Ramos (cell line): ENCODE data around the gene TMEM129.

Experiments used
- in situ Hi-C: fragments of 300-500 bp; cut with MboI; formaldehyde crosslinking; loops from one replicate; pipeline ENCODE4 v1.14.3; 2022; ENCODE audit warnings: low sequenced_read_pairs; ENCODE audit not compliant: unreplicated experiment

TMEM129 gene

DNA sequence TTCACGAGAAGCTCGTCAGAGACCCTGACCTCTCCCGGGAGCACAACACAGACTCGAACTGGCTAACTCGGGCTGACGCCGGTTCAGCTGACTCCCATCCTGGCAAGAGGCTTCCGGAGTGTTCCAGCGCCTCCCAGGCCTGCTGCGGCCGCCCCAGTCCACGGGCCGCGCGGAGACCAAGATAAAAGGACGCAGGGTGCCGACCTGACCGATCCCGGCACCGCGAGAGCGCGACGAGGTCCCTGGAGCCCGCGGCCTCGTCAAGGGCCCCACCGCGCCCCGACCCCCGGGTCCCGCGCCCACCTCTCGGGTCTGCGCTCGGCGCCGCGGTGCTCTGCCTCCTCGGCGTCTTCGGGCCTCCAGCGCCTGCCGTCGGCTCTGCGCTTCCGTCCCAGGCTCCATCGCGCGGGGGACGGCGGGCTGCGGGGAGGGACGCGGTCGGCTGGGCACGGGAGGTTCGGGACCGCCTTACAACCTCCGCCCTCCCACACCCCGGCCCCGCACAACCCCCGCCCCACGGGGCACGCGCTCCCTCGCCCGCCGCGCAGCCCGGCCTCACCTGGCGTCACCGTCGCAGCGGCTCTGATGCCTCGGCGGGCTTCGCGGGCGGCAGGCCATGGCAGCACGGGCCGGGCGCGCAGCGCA is 9.4 kb downstream of the TMEM129 start:
- in situ Hi-C loops: loop anchor here (25.0 kb wide), 1 partner anchor 1376 kb away; no protein-coding TSS in a partner anchor

- in situ Hi-C loops: loop anchor here (25.0 kb wide), 1 partner anchor 1376 kb away; no protein-coding TSS in a partner anchor
These were observed 10.0 kb downstream of the TMEM129 start for GRCh38 chr4:1711055-1711570.

- in situ Hi-C loops: loop anchor here (25.0 kb wide), 1 partner anchor 1379 kb away; no protein-coding TSS in a partner anchor
These were observed 12.5 kb downstream of the TMEM129 start for GRCh38 chr4:1708581-1708980.

GRCh38 chr4:1706358-1706757 is 14.8 kb downstream of the TMEM129 start:
- in situ Hi-C loops: loop anchor here (25.0 kb wide), 1 partner anchor 1381 kb away; no protein-coding TSS in a partner anchor

- in situ Hi-C loops: loop anchor here (25.0 kb wide), 1 partner anchor 1382 kb away; no protein-coding TSS in a partner anchor
These were observed 15.4 kb downstream of the TMEM129 start for GRCh38 chr4:1705732-1706131.

DNA sequence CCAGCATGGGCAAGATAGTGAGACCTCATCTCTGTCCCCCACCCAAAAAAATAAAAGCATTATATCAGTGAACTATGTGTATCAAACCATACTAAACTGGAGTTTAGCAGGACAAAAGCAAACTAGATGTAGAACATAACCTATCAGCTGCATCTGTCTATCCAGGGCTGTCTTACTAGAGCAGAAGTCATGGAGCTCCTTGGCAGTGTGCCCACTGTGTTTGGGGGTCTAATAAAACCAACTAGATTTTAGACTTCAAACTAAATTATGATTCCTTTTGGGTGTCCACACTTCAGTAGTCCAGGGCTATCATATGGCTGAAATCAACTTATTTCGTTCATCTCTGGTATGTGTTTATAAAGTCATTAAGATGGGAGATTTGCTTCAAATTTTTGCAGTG is 17.3 kb downstream of the TMEM129 start:
- in situ Hi-C loops: loop anchor here (25.0 kb wide), 1 partner anchor 1383 kb away; no protein-coding TSS in a partner anchor

- in situ Hi-C loops: loop anchor here (25.0 kb wide), 1 partner anchor 1386 kb away; no protein-coding TSS in a partner anchor
These were observed 19.5 kb downstream of the TMEM129 start for GRCh38 chr4:1701671-1702070.

DNA sequence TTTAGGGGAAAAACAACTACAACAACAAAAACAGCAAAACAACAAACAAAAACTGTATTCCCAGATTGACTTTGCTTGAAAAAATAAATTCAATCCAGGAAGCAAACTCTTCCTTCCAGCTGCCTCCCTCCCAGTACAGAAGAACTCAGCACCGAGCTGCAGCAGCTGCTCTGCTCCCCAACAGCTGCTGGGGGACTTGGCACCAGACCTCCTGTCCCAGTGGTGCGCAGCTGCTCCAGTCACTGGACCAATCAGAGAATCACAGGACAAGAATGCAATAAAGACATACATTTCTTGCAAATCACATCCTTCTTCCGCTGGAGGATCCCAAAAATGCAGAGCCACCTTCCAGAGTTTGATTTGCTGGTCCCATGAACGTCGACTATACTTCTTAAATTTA is 25.2 kb downstream of the TMEM129 start:
- in situ Hi-C loops: no loop called here

DNA sequence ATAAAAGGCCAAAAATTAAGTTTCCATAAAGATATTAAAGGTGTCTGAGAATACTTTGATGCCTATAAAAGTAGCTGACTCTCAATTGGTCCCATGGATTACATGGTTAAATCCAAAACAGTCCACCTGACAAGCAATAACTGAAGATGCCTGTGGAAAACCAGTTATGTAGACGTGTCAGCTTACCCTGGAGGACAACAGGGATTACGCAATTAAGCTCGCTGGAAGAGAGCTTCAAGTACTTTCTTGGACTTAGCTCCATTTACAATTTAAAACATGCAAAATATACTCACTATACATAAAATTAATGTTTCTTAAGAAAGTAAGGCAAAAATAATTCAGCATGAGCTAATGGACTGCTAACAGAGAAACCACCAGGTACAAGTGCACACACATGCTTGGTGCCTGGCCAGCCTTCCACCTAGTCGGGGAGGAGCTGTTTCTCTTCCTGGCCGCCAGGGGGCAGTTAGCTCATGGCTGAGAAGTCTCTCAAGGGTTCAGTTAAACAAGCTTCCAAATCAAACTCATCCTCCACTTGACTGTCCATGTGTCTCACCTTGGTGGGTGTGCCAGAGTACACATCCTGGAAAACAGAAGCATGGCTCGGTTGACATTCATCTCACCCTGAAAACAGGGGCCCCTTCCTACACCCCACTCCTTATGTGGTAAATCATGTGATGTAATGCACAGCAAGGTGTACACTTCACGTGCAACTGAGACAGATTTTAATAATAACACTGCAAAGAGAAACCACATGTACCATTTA is 27.8 kb downstream of the TMEM129 start:
- in situ Hi-C loops: loop anchor here (5.0 kb wide), 1 partner anchor 34 kb away; no protein-coding TSS in a partner anchor

DNA sequence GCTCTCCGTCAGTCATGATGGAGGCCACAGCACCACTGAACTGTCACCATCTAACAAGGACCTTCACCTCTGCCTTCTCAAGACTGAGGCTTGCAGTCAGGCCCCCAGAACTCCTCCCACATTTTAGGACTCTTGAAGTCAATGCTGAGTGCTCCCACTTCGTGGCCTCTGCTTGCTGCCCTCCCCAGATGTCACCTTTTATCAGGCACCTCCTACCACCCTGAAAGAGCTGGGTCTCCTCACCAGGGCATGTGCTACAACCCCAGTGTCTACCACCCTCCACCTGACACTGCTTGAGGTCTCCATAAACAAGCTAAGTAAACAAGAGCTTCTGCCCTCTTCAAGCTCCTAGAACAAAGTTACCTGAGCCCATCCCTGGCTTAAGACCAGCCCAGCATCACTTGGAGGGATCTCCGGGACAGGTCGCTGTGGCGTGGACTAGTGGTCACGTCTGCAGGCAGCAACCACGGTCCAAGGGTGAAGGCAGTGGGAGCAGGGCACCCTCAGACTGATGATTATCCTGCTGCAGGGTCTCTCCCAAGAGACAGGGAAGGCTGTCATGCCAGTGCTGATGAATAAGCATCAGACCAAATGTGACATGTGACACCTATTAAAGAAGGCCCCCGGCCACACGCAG is 29.3 kb downstream of the TMEM129 start:
- in situ Hi-C loops: loop anchor here (5.0 kb wide), 1 partner anchor 35 kb away; no protein-coding TSS in a partner anchor

GRCh38 chr4:1690698-1691097 is 30.4 kb downstream of the TMEM129 start:
- in situ Hi-C loops: loop anchor here (5.0 kb wide), 1 partner anchor 37 kb away; no protein-coding TSS in a partner anchor

DNA sequence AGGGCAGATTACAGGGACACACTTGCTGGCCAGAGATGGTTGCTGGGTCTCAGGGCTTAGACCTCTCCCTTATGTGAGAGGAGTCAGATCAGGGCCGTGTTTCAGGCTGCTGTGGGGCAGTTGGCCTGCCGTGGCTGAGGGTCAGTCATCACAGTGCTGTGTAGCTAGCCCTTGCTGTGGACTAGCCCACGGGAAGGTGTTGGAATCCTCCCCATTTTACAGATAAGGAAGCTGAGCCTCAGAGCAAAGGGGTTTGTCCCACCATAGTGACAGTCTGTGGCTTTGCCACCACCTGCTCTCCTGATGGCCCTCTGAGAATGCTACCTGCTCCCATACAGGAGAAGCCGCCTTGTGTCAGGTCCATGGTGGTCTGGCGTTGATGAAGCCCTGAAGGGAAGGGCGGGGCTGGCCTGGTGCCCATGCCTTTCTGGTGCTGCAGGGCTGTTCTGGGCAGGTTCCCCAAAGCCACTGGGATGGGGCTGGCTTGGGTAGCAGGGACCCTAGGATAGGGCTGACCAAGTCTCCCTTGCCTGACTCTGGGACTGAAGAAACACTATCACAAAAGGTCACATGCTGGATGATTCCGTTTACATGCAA is 34.6 kb downstream of the TMEM129 start:
- in situ Hi-C loops: no loop called here

- in situ Hi-C loops: no loop called here
These were observed 35.6 kb downstream of the TMEM129 start for GRCh38 chr4:1685235-1686150.

- in situ Hi-C loops: no loop called here
These were observed 36.5 kb downstream of the TMEM129 start for GRCh38 chr4:1684506-1685234.

DNA sequence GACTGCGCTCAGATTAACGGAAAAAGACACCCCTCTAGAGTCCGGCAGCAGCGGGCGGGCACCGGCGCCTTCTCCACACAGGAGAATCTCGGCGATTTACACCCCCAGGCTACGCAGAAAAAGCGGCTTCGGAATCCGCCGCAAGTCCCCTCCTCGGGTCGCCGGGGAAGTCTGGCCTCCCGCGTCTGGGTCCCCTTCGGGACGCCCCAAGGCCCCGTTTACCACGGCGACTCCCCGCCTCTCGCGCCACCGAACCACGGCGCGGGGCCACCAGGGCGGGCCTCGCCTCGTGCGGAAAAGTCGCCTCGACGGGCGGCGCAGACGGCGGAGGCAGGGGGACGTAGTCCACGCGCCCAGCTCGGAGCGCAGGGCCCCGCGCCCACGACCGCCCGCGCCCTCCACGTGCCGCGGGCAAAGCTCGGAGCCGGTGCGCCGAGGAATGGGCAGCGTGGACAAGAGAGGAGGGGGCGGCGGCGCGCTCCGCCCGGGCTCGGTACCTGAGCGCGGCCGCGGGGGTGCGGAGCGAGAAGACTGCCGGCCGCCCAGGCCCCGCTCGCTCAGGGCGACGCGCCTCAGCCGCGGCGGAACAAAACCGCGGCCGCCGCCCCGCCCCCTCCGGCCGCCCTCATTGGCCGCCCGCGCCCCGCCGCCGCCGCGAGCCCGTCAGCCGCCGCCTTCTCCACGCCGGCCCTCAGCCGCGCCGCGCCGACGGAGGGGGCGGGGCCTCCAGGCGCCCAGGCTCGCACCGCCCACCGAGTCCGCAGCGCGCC is 37.2 kb downstream of the TMEM129 start, which contains the start of gene FAM53A:
Gene FAM53A, minus strand, starts transcription at position 578 of the 770 bp plus-strand sequence. CDS start 15,572 bp downstream, outside the sequence.
- in situ Hi-C loops: no loop called here

DNA sequence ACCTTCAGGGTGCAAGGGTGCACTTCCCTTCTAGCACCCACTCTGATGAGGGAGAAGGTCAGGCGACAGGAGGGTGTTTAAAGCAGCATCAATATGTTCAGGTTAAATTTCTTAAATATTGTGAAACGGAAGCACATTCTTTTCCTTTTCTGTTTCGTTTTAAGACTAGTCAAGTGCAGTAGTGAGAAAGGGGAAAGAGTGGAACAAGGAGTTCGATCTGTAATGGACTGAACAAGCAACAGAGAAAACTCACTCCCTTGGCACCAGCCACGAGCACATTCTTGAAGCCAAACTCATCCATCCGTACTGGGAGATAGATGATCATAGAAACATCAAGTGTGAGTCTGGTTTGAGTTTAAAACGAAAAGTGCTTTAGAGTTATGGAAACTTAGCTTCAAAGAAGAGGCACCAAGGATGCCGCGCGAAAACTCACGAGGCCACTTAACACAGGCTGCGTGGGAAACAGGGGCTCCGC is 37.8 kb downstream of the TMEM129 start:
- in situ Hi-C loops: no loop called here

DNA sequence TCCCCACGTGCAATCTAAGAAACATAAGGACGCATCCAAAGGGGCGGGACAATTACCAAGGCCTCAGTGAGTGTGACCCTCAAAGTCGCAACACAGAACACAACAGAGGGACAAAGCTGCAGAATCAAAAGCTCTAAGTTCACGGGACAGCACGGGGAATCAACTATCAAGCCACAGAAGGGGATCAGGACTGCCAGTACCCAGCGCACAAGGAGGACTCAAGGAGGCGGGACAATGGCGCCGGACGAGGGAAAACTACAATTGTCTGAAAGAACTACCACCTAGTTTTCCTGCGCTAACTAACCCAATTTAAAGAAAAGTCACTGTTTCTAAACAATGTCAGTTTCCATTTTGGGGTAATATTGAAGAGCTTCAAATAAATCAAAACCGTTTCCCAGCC is 38.3 kb downstream of the TMEM129 start:
- in situ Hi-C loops: no loop called here
